ENCODE results near the gene VAV2.

DNA sequence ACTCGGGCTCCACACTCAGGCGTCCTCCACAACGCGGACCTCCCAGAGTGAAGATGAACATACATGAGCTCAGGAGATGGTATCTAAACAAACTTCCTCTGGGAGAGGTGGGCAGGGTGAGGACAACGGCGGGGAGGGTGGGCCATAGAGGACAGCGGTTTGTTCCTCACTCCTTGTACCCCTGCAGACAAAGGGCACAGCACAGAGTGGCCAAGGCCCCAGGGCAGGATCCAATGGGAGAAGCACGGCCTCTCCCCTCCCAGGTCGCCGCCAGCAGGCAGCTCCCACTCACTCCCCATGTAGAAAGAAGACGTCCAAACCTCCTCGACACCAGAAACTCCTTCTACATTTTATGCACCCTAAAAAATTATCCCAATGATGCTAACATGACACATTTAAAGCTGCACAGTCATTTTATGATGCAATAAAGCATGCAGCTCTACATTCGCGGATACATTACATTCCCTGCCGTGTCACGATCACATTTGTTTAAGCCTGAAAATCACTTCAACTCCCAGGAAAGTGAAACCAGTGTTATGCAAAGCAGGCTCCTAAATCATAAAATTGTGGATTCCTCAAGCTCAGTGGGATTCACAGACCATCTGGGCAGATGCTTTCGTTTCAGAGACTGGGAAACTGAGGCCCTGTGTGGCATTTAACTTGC, 166.4 kb downstream of the VAV2 start:
- TF ChIP-seq EZH2phosphoT487 (IDR thresholded peaks at IDR 0.05; ENCODE audit: borderline replicate concordance, low read depth), result no peak
- TF ChIP-seq EP300 (IDR thresholded peaks at IDR 0.05; ENCODE audit: borderline replicate concordance in 1 of 2, low read depth in 1 of 2, low read length in 1 of 2), result no peak
- no peak for TF ChIP-seq SMC3 (IDR thresholded peaks at IDR 0.05; ENCODE audit: low read depth, low read length)
- TF ChIP-seq CTCF (IDR thresholded peaks at IDR 0.05), result no peak
- TF ChIP-seq MEF2A (IDR thresholded peaks at IDR 0.05; ENCODE audit: borderline replicate concordance, low read depth), result no peak
- no peak for TF ChIP-seq RAD21 (IDR thresholded peaks at IDR 0.05; ENCODE audit: low read length)
- no peak for TF ChIP-seq GATA2 (CRISPR knock-in tag; IDR thresholded peaks at IDR 0.05)
- TF ChIP-seq TCF12 (IDR thresholded peaks at IDR 0.05), result no peak

All from SK-N-SH (cell line).